HG02610 (cell line): ENCODE data around the gene PTPN11.
A peak's percentile ranks its signal among the peaks of the same experiment; 100 is the strongest.
"Not testable (repeated sequence)": the region's sequence is repeated elsewhere in the genome, so short reads cannot be mapped to it uniquely, and the experiment has no call there.

ENCODE experiments used
- ATAC-seq: cut with Tn5 transposase; IDR thresholded peaks from one replicate; pipeline ENCODE4 v1.9.1; 2021; ENCODE audit warnings: mild to moderate bottlenecking, moderate library complexity; ENCODE audit not compliant: unreplicated experiment

Gene PTPN11

GRCh38 chr12:112418608-112419296, at the start of gene PTPN11:
PTPN11 (plus strand) TSS chr12:112418947; CDS start chr12:112419112, 165 bp downstream.
- peak; percentile 75 for ATAC-seq

- ATAC-seq = no peak
These were observed 48.5 kb upstream of the PTPN11 start for GRCh38 chr12:112370199-112370598.

GRCh38 chr12:112370868-112371510, 47.8 kb upstream of the PTPN11 start:
- ATAC-seq = no peak

GRCh38 chr12:112374166-112374740, 44.5 kb upstream of the PTPN11 start:
- ATAC-seq = no peak

- ATAC-seq = no peak
These were observed 43.6 kb upstream of the PTPN11 start for GRCh38 chr12:112375105-112375504.

- no peak for ATAC-seq
These were observed 37.9 kb upstream of the PTPN11 start for GRCh38 chr12:112380663-112381405.

- ATAC-seq = peak; percentile 46
These were observed 37.3 kb upstream of the PTPN11 start for GRCh38 chr12:112381406-112381882.

GRCh38 chr12:112381883-112382796, 36.6 kb upstream of the PTPN11 start, which contains the start of gene HECTD4:
HECTD4 (minus strand) TSS chr12:112382431; CDS start chr12:112382128, 303 bp downstream.
- ATAC-seq = peak; percentile 91

- no peak for ATAC-seq
These were observed 35.9 kb upstream of the PTPN11 start for GRCh38 chr12:112382866-112383265.

- ATAC-seq = no peak
These were observed 32.0 kb upstream of the PTPN11 start for GRCh38 chr12:112386726-112387125.

GRCh38 chr12:112389228-112389627, 29.5 kb upstream of the PTPN11 start:
- no peak for ATAC-seq

GRCh38 chr12:112389922-112390654, 28.7 kb upstream of the PTPN11 start:
- not testable (repeated sequence) for ATAC-seq

- no peak for ATAC-seq
These were observed 25.4 kb upstream of the PTPN11 start for GRCh38 chr12:112393328-112393727.

GRCh38 chr12:112401054-112401453, 17.7 kb upstream of the PTPN11 start:
- ATAC-seq = no peak

- no peak for ATAC-seq
These were observed 16.7 kb upstream of the PTPN11 start for GRCh38 chr12:112401903-112402498.

- no peak for ATAC-seq
These were observed 11.9 kb upstream of the PTPN11 start for GRCh38 chr12:112406519-112407488.

GRCh38 chr12:112407683-112408082, 11.1 kb upstream of the PTPN11 start:
- not testable (repeated sequence) for ATAC-seq

- ATAC-seq = no peak
These were observed 10.1 kb upstream of the PTPN11 start for GRCh38 chr12:112408621-112409020.
